Right atrium auricular region (tissue), 2 donors: ENCODE results near the gene LRRC15. TPM values are rescaled to one million over a fixed set of nuclear protein-coding genes. Genes with fewer than 3 reads are reported as not detected.

Source experiments
- DNase-seq: peaks from one replicate; pipeline ENCODE4 v3.0.0-alpha.2; 2019; ENCODE audit warnings: low spot score
- H3K27ac ChIP-seq, 2 donors: fragments of 200-600 bp; sonication (generic); 1 replicate in 1 of 2; 2 replicates in 1 of 2; pipeline ENCODE4 v1.5.1; 2016 to 2019
- H3K27me3 ChIP-seq, 2 donors: fragments of 200-600 bp; sonication (generic); one replicate each; pipeline versions ENCODE4 v1.5.1 to v1.6.0; 2017 to 2019
- H3K36me3 ChIP-seq: fragments of 200-600 bp; sonication (generic); one replicate; pipeline ENCODE4 v1.5.1; 2016
- H3K4me1 ChIP-seq, 2 donors: fragments of 200-600 bp; sonication (generic); one replicate each; pipeline versions ENCODE4 v1.5.1 to v1.6.0; 2017 to 2019
- H3K4me3 ChIP-seq, 2 donors: fragments of 200-600 bp; sonication (generic); 1 replicate in 1 of 2; 2 replicates in 1 of 2; pipeline ENCODE4 v1.5.1; 2017 to 2019; ENCODE audit warnings: mild to moderate bottlenecking in 1 of 2, moderate library complexity in 1 of 2
- H3K9me3 ChIP-seq, 2 donors: fragments of 200-600 bp; sonication (generic); one replicate each; pipeline ENCODE4 v1.5.1; 2019
- CTCF ChIP-seq, 2 donors: fragments of 200-600 bp; sonication (generic); IDR thresholded peaks; one replicate each; pipeline ENCODE4 v1.5.1; 2019; ENCODE audit warnings: antibody characterized with exemption in 2 of 2
- total RNA-seq, 2 donors: library from RNA; depleted of rRNA; stranded (reverse); fragments of >200 nt; gene quantifications; one replicate each; pipeline ENCODE4 v1.1.0, GENCODE V29; 2016

The LRRC15 gene
- total RNA-seq, 2 donors from 2014 or later: 0.07 to 0.08 TPM

- no peaks in the 10 kb centered on the region for H3K27me3 ChIP-seq
- H3K4me1 ChIP-seq: peaks cover 0 to 26% of the 10 kb centered on the region in 2 donors
- no peak for DNase-seq
Measured at GRCh38 chr3:194320100-194320499, 49.4 kb downstream of the LRRC15 start.

GRCh38 chr3:194318511-194319161 lies 50.9 kb downstream of the LRRC15 start:
- no peak overlapping the region for H3K27ac ChIP-seq
- H3K36me3 ChIP-seq: no peaks in the 10 kb centered on the region
- TF ChIP-seq CTCF (IDR thresholded peaks at IDR 0.05): no peak
- peaks cover 0 to 8% of the 10 kb centered on the region in 2 donors for H3K9me3 ChIP-seq
- no peaks in the 10 kb centered on the region for H3K27me3 ChIP-seq
- no peak overlapping the region for H3K4me3 ChIP-seq
- H3K4me1 ChIP-seq: peaks cover 0 to 35% of the 10 kb centered on the region in 2 donors
- no peak for DNase-seq

More at GRCh38 chr3:194320100-194320499, 49.4 kb downstream of the LRRC15 start:
- no peak overlapping the region for H3K4me3 ChIP-seq
- no peaks in the 10 kb centered on the region for H3K36me3 ChIP-seq
- no peak for TF ChIP-seq CTCF (IDR thresholded peaks at IDR 0.05)
- no peak overlapping the region for H3K27ac ChIP-seq
- H3K9me3 ChIP-seq: peaks cover 0 to 8% of the 10 kb centered on the region in 2 donors

- DNase-seq: no peak
- no peaks in the 10 kb centered on the region for H3K27me3 ChIP-seq
- TF ChIP-seq CTCF (IDR thresholded peaks at IDR 0.05): no peak
- peaks cover 0 to 8% of the 10 kb centered on the region in 2 donors for H3K9me3 ChIP-seq
- H3K36me3 ChIP-seq: no peaks in the 10 kb centered on the region
- H3K4me3 ChIP-seq: no peak overlapping the region
- no peak overlapping the region for H3K27ac ChIP-seq
- peaks cover 0 to 26% of the 10 kb centered on the region in 2 donors for H3K4me1 ChIP-seq
Measured at GRCh38 chr3:194316918-194317317, 52.6 kb downstream of the LRRC15 start.

- no peak overlapping the region for H3K27ac ChIP-seq
- H3K9me3 ChIP-seq: peaks cover 0 to 8% of the 10 kb centered on the region in 2 donors
- no peaks in the 10 kb centered on the region for H3K36me3 ChIP-seq
- H3K4me3 ChIP-seq: peak overlapping the region in 1 of 2 donors; percentile 52
- H3K27me3 ChIP-seq: no peaks in the 10 kb centered on the region
- H3K4me1 ChIP-seq: peaks cover 0 to 26% of the 10 kb centered on the region in 2 donors
- no peak for TF ChIP-seq CTCF (IDR thresholded peaks at IDR 0.05)
- DNase-seq: peak; percentile 78
Measured at GRCh38 chr3:194315965-194316361, 53.6 kb downstream of the LRRC15 start.

GRCh38 chr3:194315088-194315964 lies 54.2 kb downstream of the LRRC15 start:
- no peaks in the 10 kb centered on the region for H3K27me3 ChIP-seq
- H3K4me1 ChIP-seq: peaks cover 0 to 26% of the 10 kb centered on the region in 2 donors

More at GRCh38 chr3:194315088-194315964, 54.2 kb downstream of the LRRC15 start:
- Histone ChIP-seq H3K9me3 (peaks cover 0 to 8% of the 10 kb centered on the region in 2 donors), H3K4me3 (peak overlapping the region; percentile 23 to 52), H3K27ac (peak overlapping the region; percentile 27 to 36), H3K36me3 (no peaks in the 10 kb centered on the region)
- peak; percentile 94 for DNase-seq
- peak; percentile 95 to 99 for TF ChIP-seq CTCF (IDR thresholded peaks at IDR 0.05)
